OCI-LY7 (cell line): ENCODE measurements around the gene CISTR. TPM values are rescaled to one million over a fixed set of nuclear protein-coding genes. Genes with fewer than 3 reads are reported as not detected.

Experiments
- BruUV-seq: library from RNA; stranded (reverse); fragments of 400-500 nt; replicated peaks from 2 replicates; lab custom pipeline; 2021; lab: Mats Ljungman, UMichigan
- CTCF ChIA-PET: fragments of 300-600 bp; sonication (Branson Sonifier 250); formaldehyde crosslinking; loops from one replicate; lab custom pipeline; 2022; ENCODE audit warnings: antibody characterized with exemption; ENCODE audit not compliant: unreplicated experiment; lab: Charles Lee
- POLR2A ChIA-PET: fragments of 300-600 bp; sonication (Branson Sonifier 250); formaldehyde crosslinking; loops from one replicate; lab custom pipeline; 2022; ENCODE audit warnings: antibody characterized with exemption; lab: Charles Lee
- DNase-seq: peaks from one replicate; pipeline ENCODE4 v3.0.0-alpha.2; 2015; ENCODE audit warnings: low spot score
- H2AFZ ChIP-seq: fragments of 200-600 bp; sonication (generic), shearing (Covaris generic); 2 replicates; pipeline ENCODE4 v1.6.1; 2014; ENCODE audit warnings: mild to moderate bottlenecking, antibody characterized with exemption, low read length, moderate library complexity
- H3K27ac ChIP-seq: fragments of 200-600 bp; sonication (generic); 2 replicates; pipeline ENCODE4 v1.5.1; 2014; ENCODE audit warnings: mixed run types, low read depth, mild to moderate bottlenecking, moderate library complexity, low read length, inconsistent platforms; ENCODE audit not compliant: poor library complexity, severe bottlenecking
- H3K36me3 ChIP-seq: fragments of 200-600 bp; sonication (generic); 2 replicates; pipeline ENCODE4 v1.6.1; 2014; ENCODE audit warnings: mild to moderate bottlenecking, antibody characterized with exemption, low read length, moderate library complexity, mixed read lengths; ENCODE audit not compliant: insufficient read depth
- H3K4me1 ChIP-seq: fragments of 200-600 bp; sonication (generic); 2 replicates; pipeline ENCODE4 v1.5.1; 2014; ENCODE audit warnings: mild to moderate bottlenecking, low read length; ENCODE audit not compliant: insufficient read depth, poor library complexity, severe bottlenecking
- H3K4me2 ChIP-seq: fragments of 200-600 bp; sonication (generic); 2 replicates; pipeline ENCODE4 v1.6.1; 2014; ENCODE audit warnings: mild to moderate bottlenecking, low read length
- H3K4me3 ChIP-seq: fragments of 200-600 bp; sonication (generic); 2 replicates; pipeline ENCODE4 v1.5.1; 2014; ENCODE audit warnings: mild to moderate bottlenecking, low read depth, low read length; ENCODE audit not compliant: poor library complexity, severe bottlenecking
- H3K79me2 ChIP-seq: fragments of 200-600 bp; sonication (generic); 2 replicates; pipeline ENCODE4 v1.6.1; 2016; ENCODE audit warnings: low read depth, mild to moderate bottlenecking, low read length, moderate library complexity, mixed read lengths; ENCODE audit not compliant: insufficient read depth
- H3K9me2 ChIP-seq: fragments of 200-600 bp; sonication (generic); 2 replicates; pipeline ENCODE4 v1.6.1; 2016; ENCODE audit warnings: mild to moderate bottlenecking, low read length, mixed read lengths; ENCODE audit not compliant: insufficient read depth
- H3K9me3 ChIP-seq: fragments of 200-600 bp; sonication (generic); 2 replicates; pipeline ENCODE4 v1.6.1; 2014; ENCODE audit warnings: mild to moderate bottlenecking, mixed run types, low read length, mixed read lengths
- H4K20me1 ChIP-seq: fragments of 200-600 bp; sonication (generic); 2 replicates; pipeline ENCODE4 v1.6.1; 2014; ENCODE audit warnings: mild to moderate bottlenecking, antibody characterized with exemption, low read length, moderate library complexity, mixed read lengths; ENCODE audit not compliant: insufficient read depth
- CTCF ChIP-seq: fragments of 200-600 bp; sonication (generic); conservative IDR thresholded peaks from 2 replicates; pipeline ENCODE4 v1.5.1; 2014; ENCODE audit warnings: mild to moderate bottlenecking, antibody characterized with exemption, low read length, moderate library complexity, mixed read lengths
- EZH2phosphoT487 ChIP-seq: fragments of 200-600 bp; sonication (generic); IDR thresholded peaks from 2 replicates; pipeline ENCODE4 v1.6.1; 2018; ENCODE audit warnings: low read depth, borderline replicate concordance, mild to moderate bottlenecking, mixed run types, antibody characterized with exemption, low read length, moderate library complexity, mixed read lengths
- intact Hi-C: fragments of 100-400 bp; cut with micrococcal nuclease; formaldehyde crosslinking; loops from one replicate; pipeline ENCODE4 v1.10.0; 2022; ENCODE audit not compliant: unreplicated experiment
- total RNA-seq, 2 experiments: library from RNA; depleted of rRNA in 1 of 2; stranded (reverse); fragments of >200 nt in 1 of 2; shearing (Covaris generic) in 1 of 2; gene quantifications; 2 replicates each; pipeline ENCODE4 v1.2.3, GENCODE V29; 2014 to 2022

CISTR gene
- total RNA-seq, 2 experiments from 2014 or later = 0.76 to 1.3 TPM

DNA sequence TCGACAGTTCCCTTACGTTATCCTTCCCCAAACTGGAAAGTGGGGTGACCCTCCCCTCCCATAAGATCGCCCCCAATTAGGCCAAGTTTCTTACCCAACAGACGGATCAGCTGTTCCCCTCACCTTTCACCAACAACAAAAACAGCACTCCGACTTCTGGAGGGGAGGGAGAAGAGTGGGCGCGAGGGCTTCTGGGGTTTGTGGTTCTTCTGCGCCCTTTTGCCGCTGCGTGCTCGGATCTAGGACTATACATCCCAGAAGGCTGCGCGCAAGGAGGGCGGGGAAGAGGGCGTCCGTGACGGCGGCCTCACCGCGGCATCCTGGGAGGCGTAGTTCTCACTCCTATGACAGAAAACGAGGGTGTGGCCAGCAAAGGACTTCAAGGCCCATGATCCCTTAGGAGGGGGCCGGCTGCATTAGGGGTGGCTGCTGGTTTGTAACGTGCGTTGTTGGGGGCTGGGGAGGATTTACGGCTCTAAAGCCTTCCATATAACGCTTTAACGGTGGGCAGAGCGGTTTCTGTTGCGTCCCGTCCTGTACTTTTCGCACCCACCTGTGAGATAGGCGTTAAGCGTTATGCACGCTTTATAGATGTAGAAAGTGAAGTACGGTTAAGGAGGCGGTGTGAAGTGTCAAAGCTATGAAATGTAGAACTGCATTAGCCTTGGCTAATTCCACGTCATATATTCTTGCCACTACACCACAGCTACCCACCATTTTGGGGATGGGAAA, 24.3 kb downstream of the CISTR start, which contains the start of gene CALCOCO1:
TSS of gene CALCOCO1 (minus strand) at position 143 of the 732 bp plus-strand sequence. CDS start 2,210 bp downstream, outside the sequence.
- H3K4me3 ChIP-seq = peak within 1 kb of the TSS; percentile 67
- H3K27ac ChIP-seq = no peak within 1 kb of the TSS
- H3K36me3 ChIP-seq = no peaks in the 10 kb centered on the region
- no peaks in the 10 kb centered on the region for H3K79me2 ChIP-seq
- ChIA-PET CTCF (interaction anchor here (2.2 kb wide), 1 partner anchor 19 kb away, joined by 7 read pairs; no protein-coding TSS in a partner anchor), POLR2A (interaction anchor here (0.5 to 1.2 kb wide), 6 partner anchors 12 to 109 kb away, joined by 3 to 4 read pairs (median 3); no protein-coding TSS in a partner anchor)
- TF ChIP-seq CTCF (no peak), EZH2phosphoT487 (no peak)
- peak within 1 kb of the TSS; percentile 95 for H2AFZ ChIP-seq
- intact Hi-C loops = no loop called here
- no peaks in the 10 kb centered on the region for H4K20me1 ChIP-seq
- no peaks in the 10 kb centered on the region for H3K9me2 ChIP-seq
- peak within 1 kb of the TSS; percentile 78 for H3K4me2 ChIP-seq
- DNase-seq = peak; percentile 98
- no TSS peak for BruUV-seq
- H3K9me3 ChIP-seq = no peaks in the 10 kb centered on the region
- peaks cover 20% of the 10 kb centered on the region for H3K4me1 ChIP-seq

DNA sequence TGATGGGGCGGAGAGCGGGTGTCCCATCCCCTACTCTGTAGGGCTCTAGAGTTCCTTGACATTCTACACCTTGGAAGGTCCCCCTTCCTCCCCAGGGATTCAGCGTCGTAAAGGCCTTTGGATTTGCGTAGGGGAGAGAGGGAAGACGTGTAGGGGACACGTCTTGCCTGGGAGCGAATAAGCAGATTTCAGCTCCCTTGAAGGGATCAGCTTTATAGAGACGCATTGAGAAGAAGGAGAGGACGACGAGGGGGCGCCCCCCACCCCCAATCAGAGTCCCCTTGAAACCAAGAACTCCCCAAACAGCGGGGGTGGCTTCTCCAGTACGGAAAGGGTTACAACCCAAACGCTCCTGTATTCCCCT, 24.9 kb downstream of the CISTR start:
- no peak overlapping the region for H3K27ac ChIP-seq
- CTCF ChIA-PET = interaction anchor here (2.2 kb wide), 1 partner anchor 19 kb away, joined by 7 read pairs; no protein-coding TSS in a partner anchor
- TF ChIP-seq CTCF (no peak), EZH2phosphoT487 (no peak)

More for the DNA sequence above, 24.9 kb downstream of the CISTR start:
- Histone ChIP-seq H3K9me3 (no peaks in the 10 kb centered on the region), H2AFZ (peak overlapping the region; percentile 17; the same call in 1 of the 2 replicates), H3K4me3 (peak overlapping the region; percentile 67), H3K79me2 (no peaks in the 10 kb centered on the region), H4K20me1 (no peaks in the 10 kb centered on the region), H3K4me2 (peak overlapping the region; percentile 78), H3K36me3 (no peaks in the 10 kb centered on the region), H3K4me1 (peaks cover 20% of the 10 kb centered on the region), H3K9me2 (no peaks in the 10 kb centered on the region)
- BruUV-seq = no TSS peak
- no peak for DNase-seq
- intact Hi-C loops = no loop called here
- POLR2A ChIA-PET = interaction anchor here (0.5 to 0.9 kb wide), 3 partner anchors 31 to 460 kb away, joined by 3 read pairs; no protein-coding TSS in a partner anchor
